ENCODE data around the gene TADA3.

The TADA3 gene

GRCh38 chr3:9792405-9793160 is at the start of gene TADA3, which contains the start of gene ARPC4:
Gene TADA3 (minus strand): TSS chr3:9792473. CDS start chr3:9791466, 1,007 bp downstream.
Gene ARPC4 (plus strand): TSS chr3:9793082. CDS start chr3:9793122, 40 bp downstream.
- DNase-seq (ENCODE audit: low read depth, low spot score): peak; percentile 95
- Histone ChIP-seq H3K9me3 (ENCODE audit: insufficient read depth, low read length) (no peaks in the 10 kb centered on the region), H3K9ac (ENCODE audit: insufficient read length, low read depth) (peak within 1 kb of the TSS; percentile 87), H3K4me1 (ENCODE audit: insufficient read depth, insufficient read length) (no peaks in the 10 kb centered on the region), H3K27me3 (ENCODE audit: insufficient read depth, insufficient read length) (no peaks in the 10 kb centered on the region), H3K4me3 (ENCODE audit: insufficient read length, low read depth) (peak within 1 kb of the TSS; percentile 93), H3K36me3 (ENCODE audit: insufficient read depth, insufficient read length, low read length) (peaks cover 58% of the 10 kb centered on the region)
- no peak for TF ChIP-seq ZNF274 (IDR thresholded peaks at IDR 0.05; ENCODE audit: low read depth, low read length)
- TF ChIP-seq YY1 (IDR thresholded peaks at IDR 0.05; ENCODE audit: insufficient read depth, insufficient read length): no peak
- no peak for TF ChIP-seq SUZ12 (IDR thresholded peaks at IDR 0.05; ENCODE audit: extremely low read depth, insufficient read depth, insufficient read length)

GRCh38 chr3:9841015-9841414 is 48.7 kb upstream of the TADA3 start:
- H3K36me3 ChIP-seq (ENCODE audit: insufficient read depth, insufficient read length, low read length): peaks cover 49% of the 10 kb centered on the region
- DNase-seq (ENCODE audit: low read depth, low spot score): no peak

GRCh38 chr3:9838856-9839255 is 46.6 kb upstream of the TADA3 start:
- no peaks in the 10 kb centered on the region for H3K9me3 ChIP-seq (ENCODE audit: insufficient read depth, low read length)
- no peak for TF ChIP-seq SUZ12 (IDR thresholded peaks at IDR 0.05; ENCODE audit: extremely low read depth, insufficient read depth, insufficient read length)
- no peak for TF ChIP-seq ZNF274 (IDR thresholded peaks at IDR 0.05; ENCODE audit: low read depth, low read length)
- no peak for TF ChIP-seq YY1 (IDR thresholded peaks at IDR 0.05; ENCODE audit: insufficient read depth, insufficient read length)
- no peaks in the 10 kb centered on the region for H3K27me3 ChIP-seq (ENCODE audit: insufficient read depth, insufficient read length)
- H3K9ac ChIP-seq (ENCODE audit: insufficient read length, low read depth): no peak overlapping the region
- no peak overlapping the region for H3K4me3 ChIP-seq (ENCODE audit: insufficient read length, low read depth)
- peaks cover 70% of the 10 kb centered on the region for H3K36me3 ChIP-seq (ENCODE audit: insufficient read depth, insufficient read length, low read length)
- peaks cover 2% of the 10 kb centered on the region for H3K4me1 ChIP-seq (ENCODE audit: insufficient read depth, insufficient read length)
- no peak for DNase-seq (ENCODE audit: low read depth, low spot score)

More at GRCh38 chr3:9841015-9841414, 48.7 kb upstream of the TADA3 start:
- H3K27me3 ChIP-seq (ENCODE audit: insufficient read depth, insufficient read length): no peaks in the 10 kb centered on the region
- H3K9me3 ChIP-seq (ENCODE audit: insufficient read depth, low read length): no peaks in the 10 kb centered on the region
- H3K4me1 ChIP-seq (ENCODE audit: insufficient read depth, insufficient read length): peaks cover 1% of the 10 kb centered on the region
- H3K4me3 ChIP-seq (ENCODE audit: insufficient read length, low read depth): no peak overlapping the region
- no peak overlapping the region for H3K9ac ChIP-seq (ENCODE audit: insufficient read length, low read depth)
- TF ChIP-seq ZNF274 (IDR thresholded peaks at IDR 0.05; ENCODE audit: low read depth, low read length) (no peak), YY1 (IDR thresholded peaks at IDR 0.05; ENCODE audit: insufficient read depth, insufficient read length) (no peak), SUZ12 (IDR thresholded peaks at IDR 0.05; ENCODE audit: extremely low read depth, insufficient read depth, insufficient read length) (no peak)

- TF ChIP-seq YY1 (IDR thresholded peaks at IDR 0.05; ENCODE audit: insufficient read depth, insufficient read length) (no peak), ZNF274 (IDR thresholded peaks at IDR 0.05; ENCODE audit: low read depth, low read length) (no peak)
- DNase-seq (ENCODE audit: low read depth, low spot score): no peak
- Histone ChIP-seq H3K4me1 (ENCODE audit: insufficient read depth, insufficient read length) (peaks cover 2% of the 10 kb centered on the region), H3K36me3 (ENCODE audit: insufficient read depth, insufficient read length, low read length) (peaks cover 77% of the 10 kb centered on the region), H3K9ac (ENCODE audit: insufficient read length, low read depth) (no peak overlapping the region), H3K9me3 (ENCODE audit: insufficient read depth, low read length) (no peaks in the 10 kb centered on the region), H3K4me3 (ENCODE audit: insufficient read length, low read depth) (no peak overlapping the region), H3K27me3 (ENCODE audit: insufficient read depth, insufficient read length) (no peaks in the 10 kb centered on the region)
Observed at GRCh38 chr3:9837701-9838582, 45.7 kb upstream of the TADA3 start.

- TF ChIP-seq YY1 (IDR thresholded peaks at IDR 0.05; ENCODE audit: insufficient read depth, insufficient read length): no peak
- TF ChIP-seq ZNF274 (IDR thresholded peaks at IDR 0.05; ENCODE audit: low read depth, low read length): no peak
- TF ChIP-seq SUZ12 (IDR thresholded peaks at IDR 0.05; ENCODE audit: extremely low read depth, insufficient read depth, insufficient read length): no peak
- Histone ChIP-seq H3K4me1 (ENCODE audit: insufficient read depth, insufficient read length) (peaks cover 2% of the 10 kb centered on the region), H3K9me3 (ENCODE audit: insufficient read depth, low read length) (no peaks in the 10 kb centered on the region), H3K4me3 (ENCODE audit: insufficient read length, low read depth) (no peak overlapping the region), H3K27me3 (ENCODE audit: insufficient read depth, insufficient read length) (no peaks in the 10 kb centered on the region), H3K9ac (ENCODE audit: insufficient read length, low read depth) (no peak overlapping the region), H3K36me3 (ENCODE audit: insufficient read depth, insufficient read length, low read length) (peaks cover 56% of the 10 kb centered on the region)
- DNase-seq (ENCODE audit: low read depth, low spot score): no peak
Observed at GRCh38 chr3:9834520-9835380, 42.5 kb upstream of the TADA3 start.

- peaks cover 49% of the 10 kb centered on the region for H3K36me3 ChIP-seq (ENCODE audit: insufficient read depth, insufficient read length, low read length)
- DNase-seq (ENCODE audit: low read depth, low spot score): no peak
- no peak overlapping the region for H3K4me3 ChIP-seq (ENCODE audit: insufficient read length, low read depth)
- H3K9me3 ChIP-seq (ENCODE audit: insufficient read depth, low read length): no peaks in the 10 kb centered on the region
- no peaks in the 10 kb centered on the region for H3K27me3 ChIP-seq (ENCODE audit: insufficient read depth, insufficient read length)
- peaks cover 2% of the 10 kb centered on the region for H3K4me1 ChIP-seq (ENCODE audit: insufficient read depth, insufficient read length)
- no peak overlapping the region for H3K9ac ChIP-seq (ENCODE audit: insufficient read length, low read depth)
- TF ChIP-seq SUZ12 (IDR thresholded peaks at IDR 0.05; ENCODE audit: extremely low read depth, insufficient read depth, insufficient read length) (no peak), YY1 (IDR thresholded peaks at IDR 0.05; ENCODE audit: insufficient read depth, insufficient read length) (no peak), ZNF274 (IDR thresholded peaks at IDR 0.05; ENCODE audit: low read depth, low read length) (no peak)
Observed at GRCh38 chr3:9833078-9833477, 40.8 kb upstream of the TADA3 start.
